Measurements from ENCODE around the gene CCDC171. TPM values are rescaled to one million over a fixed set of nuclear protein-coding genes. Genes with fewer than 3 reads are reported as not detected.

The CCDC171 gene
- total RNA-seq, 2 donors from 2014 or later: 2.3 TPM

DNA sequence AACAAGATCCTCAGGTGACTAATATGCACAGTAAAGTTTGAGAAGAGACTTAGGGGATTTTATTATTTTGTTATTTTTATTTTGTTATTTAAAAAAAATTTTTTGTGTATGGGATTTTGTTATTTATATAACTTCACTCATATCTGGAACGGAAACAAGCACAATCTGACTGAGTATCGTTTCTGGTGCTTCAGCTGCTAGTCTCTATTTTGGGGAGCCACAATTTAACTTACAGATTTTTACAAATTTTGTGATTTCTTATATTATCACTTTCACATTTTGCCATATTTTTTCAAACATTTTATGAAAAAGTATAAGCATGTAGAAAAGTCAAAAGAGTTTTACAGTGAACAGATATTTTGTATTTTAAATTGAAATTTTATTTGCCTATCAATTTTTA lies 208.7 kb downstream of the CCDC171 start:
- H3K36me3 ChIP-seq: no peaks in the 10 kb centered on the region
- intact Hi-C loops (cut with DNase I): no loop called here
- H3K4me3 ChIP-seq: no peak overlapping the region
- no peaks in the 10 kb centered on the region for H3K27me3 ChIP-seq
- no peaks in the 10 kb centered on the region for H3K9me3 ChIP-seq
- TF ChIP-seq, protein P1, sequence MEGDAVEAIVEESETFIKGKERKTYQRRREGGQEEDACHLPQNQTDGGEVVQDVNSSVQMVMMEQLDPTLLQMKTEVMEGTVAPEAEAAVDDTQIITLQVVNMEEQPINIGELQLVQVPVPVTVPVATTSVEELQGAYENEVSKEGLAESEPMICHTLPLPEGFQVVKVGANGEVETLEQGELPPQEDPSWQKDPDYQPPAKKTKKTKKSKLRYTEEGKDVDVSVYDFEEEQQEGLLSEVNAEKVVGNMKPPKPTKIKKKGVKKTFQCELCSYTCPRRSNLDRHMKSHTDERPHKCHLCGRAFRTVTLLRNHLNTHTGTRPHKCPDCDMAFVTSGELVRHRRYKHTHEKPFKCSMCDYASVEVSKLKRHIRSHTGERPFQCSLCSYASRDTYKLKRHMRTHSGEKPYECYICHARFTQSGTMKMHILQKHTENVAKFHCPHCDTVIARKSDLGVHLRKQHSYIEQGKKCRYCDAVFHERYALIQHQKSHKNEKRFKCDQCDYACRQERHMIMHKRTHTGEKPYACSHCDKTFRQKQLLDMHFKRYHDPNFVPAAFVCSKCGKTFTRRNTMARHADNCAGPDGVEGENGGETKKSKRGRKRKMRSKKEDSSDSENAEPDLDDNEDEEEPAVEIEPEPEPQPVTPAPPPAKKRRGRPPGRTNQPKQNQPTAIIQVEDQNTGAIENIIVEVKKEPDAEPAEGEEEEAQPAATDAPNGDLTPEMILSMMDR (IDR thresholded peaks at IDR 0.05): no peak
- H3K9ac ChIP-seq (ENCODE audit: low read depth in 2 of 2, low read length in 2 of 2): no peak overlapping the region
- no peak overlapping the region for H3K27ac ChIP-seq
- no peaks in the 10 kb centered on the region for H3K4me1 ChIP-seq
- no peak for DNase-seq

DNA sequence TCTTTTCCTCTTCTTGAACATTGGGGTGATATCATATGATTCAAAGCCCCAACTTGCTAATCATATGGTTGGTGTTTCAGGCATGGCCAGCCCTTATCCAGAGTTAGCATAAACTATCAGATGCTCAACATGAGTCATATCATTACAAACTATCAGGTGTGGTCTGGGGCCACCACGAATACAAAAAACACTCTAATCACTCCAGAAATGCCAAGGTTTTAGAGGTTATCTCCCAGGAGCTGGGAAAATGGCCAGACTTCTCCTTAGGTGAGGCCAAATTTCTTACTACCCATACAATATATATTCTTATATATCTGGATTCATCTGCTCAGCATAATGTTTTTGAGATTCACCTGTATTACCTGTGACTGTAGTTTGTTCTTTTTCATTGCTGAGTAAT lies 210.5 kb downstream of the CCDC171 start:
- Histone ChIP-seq H3K4me1 (no peaks in the 10 kb centered on the region), H3K9me3 (no peaks in the 10 kb centered on the region), H3K36me3 (no peaks in the 10 kb centered on the region), H3K27ac (no peak overlapping the region), H3K9ac (ENCODE audit: low read depth in 2 of 2, low read length in 2 of 2) (no peak overlapping the region), H3K27me3 (no peaks in the 10 kb centered on the region), H3K4me3 (no peak overlapping the region)
- TF ChIP-seq, protein P1 (IDR thresholded peaks at IDR 0.05): no peak
- intact Hi-C loops (cut with DNase I): no loop called here
- no peak for DNase-seq

DNA sequence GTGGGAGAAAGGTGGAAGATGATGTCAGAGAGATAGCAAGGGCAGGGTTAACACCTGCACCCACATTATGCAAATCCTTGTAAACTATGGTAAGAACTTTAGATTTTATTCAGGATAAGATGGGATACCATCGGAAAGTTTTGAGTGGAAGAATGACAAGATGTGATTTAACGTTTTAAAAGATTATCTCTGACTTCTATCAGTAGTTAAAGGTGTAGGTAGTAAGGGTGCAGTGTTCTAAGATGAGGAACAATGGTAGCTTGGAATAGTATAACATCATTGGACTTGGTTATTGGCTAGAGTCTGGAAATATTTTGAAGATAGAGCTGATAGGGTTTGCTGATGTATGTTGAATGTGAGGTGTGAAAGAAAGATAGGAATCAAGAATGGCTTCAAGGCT lies 211.3 kb downstream of the CCDC171 start:
- no peak overlapping the region for H3K27ac ChIP-seq
- H3K4me3 ChIP-seq: no peak overlapping the region
- no peaks in the 10 kb centered on the region for H3K36me3 ChIP-seq
- no peaks in the 10 kb centered on the region for H3K9me3 ChIP-seq
- DNase-seq: no peak
- H3K27me3 ChIP-seq: no peaks in the 10 kb centered on the region
- TF ChIP-seq, protein P1 (IDR thresholded peaks at IDR 0.05): no peak
- intact Hi-C loops (cut with DNase I): no loop called here
- H3K9ac ChIP-seq (ENCODE audit: low read depth in 2 of 2, low read length in 2 of 2): no peak overlapping the region
- no peaks in the 10 kb centered on the region for H3K4me1 ChIP-seq

DNA sequence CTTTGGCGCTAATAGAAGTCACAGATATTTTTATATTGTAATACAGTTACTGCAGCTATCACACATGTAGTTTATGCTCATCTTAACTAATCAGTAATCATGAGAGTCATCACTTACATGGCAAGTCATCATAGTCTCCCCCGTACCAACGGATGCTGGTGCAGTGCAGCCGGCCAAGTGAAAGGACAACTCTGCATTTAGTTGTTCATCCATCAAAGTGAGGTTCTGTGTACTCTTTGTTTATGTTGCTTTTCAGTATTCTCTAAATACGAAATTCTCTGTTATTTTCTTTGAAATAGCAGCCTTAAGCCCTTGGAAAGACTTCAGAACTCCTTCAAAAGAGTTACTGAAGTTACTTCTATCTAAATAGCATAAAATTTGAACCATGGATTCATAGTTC lies 216.7 kb downstream of the CCDC171 start:
- no peaks in the 10 kb centered on the region for H3K9me3 ChIP-seq
- no peak for DNase-seq
- no peak overlapping the region for H3K4me3 ChIP-seq
- H3K9ac ChIP-seq (ENCODE audit: low read depth in 2 of 2, low read length in 2 of 2): no peak overlapping the region
- intact Hi-C loops (cut with DNase I): no loop called here
- TF ChIP-seq, protein P1 (IDR thresholded peaks at IDR 0.05): no peak
- H3K27me3 ChIP-seq: no peaks in the 10 kb centered on the region
- no peak overlapping the region for H3K27ac ChIP-seq
- no peaks in the 10 kb centered on the region for H3K36me3 ChIP-seq
- H3K4me1 ChIP-seq: no peaks in the 10 kb centered on the region

DNA sequence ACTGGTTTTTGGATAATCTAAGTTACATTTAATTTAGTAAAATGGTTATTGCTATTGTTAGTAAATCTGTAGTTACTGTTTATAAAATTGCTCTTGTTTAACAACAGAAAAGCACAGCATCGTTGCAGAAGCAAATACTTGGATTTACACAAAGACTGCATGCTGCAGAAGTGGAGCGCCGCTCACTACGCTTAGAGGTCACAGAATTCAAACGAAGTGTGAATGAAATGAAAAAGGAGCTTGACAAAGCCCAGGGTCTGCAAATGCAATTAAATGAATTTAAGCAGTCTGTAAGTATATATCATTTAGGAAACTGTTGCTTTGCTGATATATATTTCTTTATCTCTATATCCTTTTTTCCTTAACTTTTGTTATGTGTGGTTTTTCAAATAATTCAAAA lies 226.0 kb downstream of the CCDC171 start:
- Histone ChIP-seq H3K9ac (ENCODE audit: low read depth in 2 of 2, low read length in 2 of 2) (no peak overlapping the region), H3K4me1 (no peaks in the 10 kb centered on the region), H3K9me3 (no peaks in the 10 kb centered on the region), H3K4me3 (no peak overlapping the region), H3K27me3 (no peaks in the 10 kb centered on the region), H3K36me3 (no peaks in the 10 kb centered on the region), H3K27ac (no peak overlapping the region)
- TF ChIP-seq, protein P1 (IDR thresholded peaks at IDR 0.05): no peak
- intact Hi-C loops (cut with DNase I): no loop called here
- no peak for DNase-seq

DNA sequence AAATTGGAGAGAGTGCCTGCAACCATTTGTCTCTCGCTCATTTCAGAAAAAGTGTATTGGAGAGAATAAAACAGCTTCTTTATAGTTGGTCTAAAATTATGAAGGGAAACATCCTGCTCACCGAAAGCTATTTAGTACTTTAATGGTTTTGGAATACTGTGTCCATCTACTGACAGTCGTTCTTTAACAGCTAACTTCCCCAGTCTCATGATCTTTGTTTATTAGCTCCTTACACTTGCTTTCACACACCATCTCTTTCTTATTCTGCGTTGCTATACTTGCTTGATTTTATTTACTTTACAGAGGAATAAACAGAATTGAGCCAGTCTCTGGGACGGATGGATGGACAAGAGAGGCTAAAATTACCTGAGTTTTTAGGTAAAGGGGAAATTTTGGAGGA lies 229.3 kb downstream of the CCDC171 start:
- intact Hi-C loops (cut with DNase I): no loop called here
- H3K9me3 ChIP-seq: no peaks in the 10 kb centered on the region

More for the DNA sequence above, 229.3 kb downstream of the CCDC171 start:
- TF ChIP-seq, protein P1 (IDR thresholded peaks at IDR 0.05): no peak
- H3K4me3 ChIP-seq: no peak overlapping the region
- no peaks in the 10 kb centered on the region for H3K4me1 ChIP-seq
- no peak overlapping the region for H3K9ac ChIP-seq (ENCODE audit: low read depth in 2 of 2, low read length in 2 of 2)
- no peak overlapping the region for H3K27ac ChIP-seq
- DNase-seq: no peak
- H3K27me3 ChIP-seq: no peaks in the 10 kb centered on the region
- no peaks in the 10 kb centered on the region for H3K36me3 ChIP-seq

Measured in colonic mucosa (tissue), 4 donors.